CD1c-positive myeloid dendritic cell (primary cell): Measurements from ENCODE around the gene PSD4.

Experiments used
- DNase-seq: peaks from one replicate; pipeline ENCODE4 v3.0.0-alpha.2; 2016; ENCODE audit errors: extremely low spot score

PSD4 gene

DNA sequence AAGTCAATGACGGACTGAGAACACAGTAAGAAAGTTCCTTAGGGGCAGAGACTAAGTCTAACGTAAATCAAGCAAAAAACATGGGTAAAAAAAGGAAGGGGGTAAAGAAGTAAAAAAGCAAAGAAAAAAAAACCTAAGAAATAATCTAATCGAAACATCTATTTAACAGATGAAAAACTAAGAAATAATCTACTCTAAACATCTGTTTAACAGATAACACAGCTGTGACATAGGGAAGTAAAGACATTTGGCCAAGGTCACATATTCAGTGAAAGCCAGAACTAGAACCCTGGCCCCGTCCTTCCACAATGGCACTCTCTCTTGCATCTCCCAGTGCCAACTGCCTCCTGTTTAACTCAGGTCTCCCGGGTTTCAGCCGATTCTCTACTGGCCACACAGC, 48.1 kb downstream of the PSD4 start:
- no peak for DNase-seq

DNA sequence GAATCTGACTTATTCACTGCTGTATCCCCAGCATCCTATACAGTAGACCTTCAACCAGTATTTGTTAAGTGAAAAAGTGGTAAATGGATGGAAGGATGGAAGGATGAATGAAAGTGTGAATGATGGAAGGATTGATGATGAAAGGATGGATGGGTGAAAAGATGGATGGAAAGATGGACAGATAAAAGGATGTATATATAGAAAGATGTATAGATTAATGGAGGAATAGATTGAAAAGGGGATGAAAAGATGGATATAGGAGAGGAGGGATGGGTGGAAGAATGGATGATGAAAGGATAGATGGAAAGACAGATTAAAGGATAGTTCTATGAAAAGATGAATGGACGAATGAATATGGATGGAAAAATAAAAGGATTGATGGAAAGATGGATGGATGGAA, 50.0 kb downstream of the PSD4 start:
- DNase-seq, result no peak

- DNase-seq, result no peak
Observed at GRCh38 chr2:113224647-113225236, 51.0 kb downstream of the PSD4 start.

- DNase-seq, result peak; percentile 11
Observed at GRCh38 chr2:113225263-113226259, 51.8 kb downstream of the PSD4 start.

DNA sequence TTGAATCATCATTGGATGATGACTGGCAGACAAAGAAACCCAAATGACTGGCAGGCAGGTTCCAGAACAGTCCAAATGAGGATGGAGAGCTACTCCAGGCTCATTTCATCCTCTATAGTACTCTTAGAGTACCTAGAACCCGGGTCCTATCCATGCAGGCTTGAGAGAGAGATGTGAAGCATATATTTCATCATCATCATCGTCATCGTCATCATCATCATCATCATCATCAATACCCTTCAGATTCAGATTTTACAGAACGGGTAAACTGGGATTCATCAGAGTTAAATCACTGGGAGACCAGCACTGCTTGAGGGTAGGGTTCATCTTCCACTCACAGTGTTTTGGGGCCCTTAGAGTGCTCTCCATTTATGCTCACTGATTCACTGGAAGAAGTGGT, 52.7 kb downstream of the PSD4 start:
- DNase-seq, result no peak

GRCh38 chr2:113227290-113227689, 53.5 kb downstream of the PSD4 start:
- no peak for DNase-seq

GRCh38 chr2:113227698-113228097, 53.9 kb downstream of the PSD4 start:
- DNase-seq, result no peak

DNA sequence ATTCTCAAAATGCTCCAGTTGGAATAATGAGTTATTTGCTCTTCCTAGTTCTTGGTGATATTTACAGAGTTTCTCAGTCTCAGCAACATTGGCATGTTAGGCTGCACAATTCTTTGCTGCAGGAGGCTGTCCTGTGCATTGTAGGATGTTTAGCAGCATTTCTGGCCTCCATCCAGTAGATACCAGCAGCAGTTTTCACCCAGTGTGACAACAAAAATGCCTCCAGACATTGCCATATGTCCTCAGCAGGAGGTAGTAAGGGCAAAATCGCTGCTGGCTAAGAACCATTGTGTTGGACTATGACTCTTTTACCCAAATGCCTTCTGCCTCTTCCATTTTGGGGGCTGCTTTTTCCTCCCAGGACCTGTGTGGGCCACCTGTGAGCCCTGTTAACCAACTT, 54.6 kb downstream of the PSD4 start:
- no peak for DNase-seq

GRCh38 chr2:113228991-113229716, 55.4 kb downstream of the PSD4 start:
- DNase-seq, result no peak

DNA sequence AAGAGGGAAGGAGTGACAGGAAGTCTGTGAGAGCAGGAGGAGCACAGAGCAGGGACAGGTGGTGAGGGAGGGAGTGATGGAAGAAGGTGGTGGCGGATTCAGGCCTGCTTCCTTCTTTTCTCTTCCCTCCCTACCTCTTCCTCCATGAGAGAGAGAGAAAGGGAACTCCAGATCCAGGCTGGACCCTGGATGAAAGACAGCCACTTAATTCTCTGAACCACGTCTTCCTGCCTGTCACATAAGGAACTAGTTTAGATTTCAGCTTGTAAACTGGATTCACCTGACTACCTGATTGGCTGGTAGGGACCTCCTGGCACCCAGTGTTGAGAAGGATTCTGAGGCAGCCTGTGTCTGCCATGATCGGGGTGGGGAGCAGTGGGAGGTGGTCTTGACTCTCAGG, 56.0 kb downstream of the PSD4 start:
- DNase-seq, result peak; percentile 24

DNA sequence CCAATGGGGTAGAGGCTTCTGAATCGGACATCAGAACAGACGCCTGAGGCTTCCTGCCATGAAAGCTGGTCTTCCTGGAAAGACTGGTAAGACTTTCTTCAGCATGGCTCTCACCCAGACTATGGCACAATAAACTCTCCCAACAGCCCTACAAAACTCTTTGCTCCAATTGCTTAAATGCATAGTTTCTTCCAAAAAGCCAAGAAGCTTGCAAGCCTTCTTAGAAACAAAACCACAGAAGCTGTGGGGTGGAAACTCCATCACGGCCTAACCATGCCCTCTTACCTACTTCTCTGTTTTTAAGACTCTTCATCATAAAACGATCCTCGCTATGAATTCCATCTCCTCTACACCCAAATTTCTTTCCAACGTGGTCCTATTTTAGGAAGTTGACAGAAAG, 56.8 kb downstream of the PSD4 start:
- DNase-seq, result peak; percentile 55

DNA sequence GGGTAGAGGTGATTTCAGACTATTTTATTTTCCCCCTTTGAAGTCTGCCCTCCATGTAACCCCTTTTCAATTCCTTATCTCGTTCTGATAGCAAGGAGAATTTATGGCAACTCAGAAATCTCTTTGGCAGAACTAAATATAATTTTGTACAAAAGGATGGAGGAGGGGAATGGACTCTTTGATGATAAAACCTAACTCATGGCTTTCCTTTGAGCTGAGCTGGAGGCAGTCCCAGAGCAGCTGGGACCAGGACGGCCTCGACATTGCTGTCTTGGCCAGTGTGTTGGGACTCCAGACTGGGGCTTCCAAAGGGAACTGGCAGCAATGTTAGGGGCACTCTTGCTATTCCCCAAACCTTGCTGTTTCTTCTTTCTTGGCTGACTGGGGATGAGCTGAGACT, 57.3 kb downstream of the PSD4 start:
- DNase-seq, result no peak

GRCh38 chr2:113232123-113232522, 58.4 kb downstream of the PSD4 start:
- no peak for DNase-seq

GRCh38 chr2:113232740-113233139, 59.0 kb downstream of the PSD4 start:
- DNase-seq, result peak; percentile 24

DNA sequence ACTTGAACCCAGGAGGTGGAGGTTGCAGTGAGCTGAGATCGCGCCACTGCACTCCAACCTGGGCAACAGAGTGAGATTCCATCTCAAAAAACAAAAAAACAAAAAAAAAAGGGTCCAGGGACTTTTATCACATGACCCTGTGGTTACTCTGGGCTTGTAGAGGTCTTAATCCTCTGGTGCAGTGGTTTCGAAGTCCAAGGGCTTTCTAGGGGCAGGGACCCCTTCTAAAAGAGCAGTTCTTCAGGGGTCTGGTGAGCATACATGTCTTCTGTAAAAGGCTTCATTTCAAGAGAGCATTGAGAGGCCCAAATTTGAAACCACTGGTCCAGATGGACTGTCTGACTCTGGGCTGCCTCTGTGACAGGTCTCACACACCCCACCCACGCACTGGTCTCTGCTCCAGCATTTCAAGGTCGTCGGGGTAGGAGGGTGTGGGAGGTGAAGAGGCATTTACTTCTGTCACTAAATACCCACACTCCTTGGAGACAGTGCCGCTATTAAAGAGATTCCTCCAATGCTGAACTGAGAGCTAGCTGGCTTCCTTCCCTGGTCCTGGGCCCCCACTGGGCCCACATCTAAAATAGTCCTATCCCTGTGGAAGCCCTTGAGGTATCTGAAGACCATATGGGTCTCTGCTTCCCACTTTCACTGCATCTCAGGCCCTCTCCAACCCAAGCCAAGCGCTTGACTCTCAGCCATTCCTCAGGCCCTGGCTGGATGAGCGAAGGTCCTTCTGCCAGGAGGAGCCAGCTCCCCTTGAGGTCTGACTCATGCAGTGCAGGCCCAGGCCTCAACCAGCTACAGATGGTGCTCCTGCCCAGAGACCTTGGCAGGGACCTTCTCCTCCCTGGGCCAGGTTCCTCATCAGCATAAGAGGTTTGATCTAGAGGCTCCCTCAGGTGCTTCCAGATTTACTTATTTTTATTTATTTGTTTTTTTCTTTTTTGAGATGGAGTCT, 60.1 kb downstream of the PSD4 start:
- peak; percentile 49 for DNase-seq

- DNase-seq, result no peak
Observed at GRCh38 chr2:113234721-113235346, 61.1 kb downstream of the PSD4 start.

DNA sequence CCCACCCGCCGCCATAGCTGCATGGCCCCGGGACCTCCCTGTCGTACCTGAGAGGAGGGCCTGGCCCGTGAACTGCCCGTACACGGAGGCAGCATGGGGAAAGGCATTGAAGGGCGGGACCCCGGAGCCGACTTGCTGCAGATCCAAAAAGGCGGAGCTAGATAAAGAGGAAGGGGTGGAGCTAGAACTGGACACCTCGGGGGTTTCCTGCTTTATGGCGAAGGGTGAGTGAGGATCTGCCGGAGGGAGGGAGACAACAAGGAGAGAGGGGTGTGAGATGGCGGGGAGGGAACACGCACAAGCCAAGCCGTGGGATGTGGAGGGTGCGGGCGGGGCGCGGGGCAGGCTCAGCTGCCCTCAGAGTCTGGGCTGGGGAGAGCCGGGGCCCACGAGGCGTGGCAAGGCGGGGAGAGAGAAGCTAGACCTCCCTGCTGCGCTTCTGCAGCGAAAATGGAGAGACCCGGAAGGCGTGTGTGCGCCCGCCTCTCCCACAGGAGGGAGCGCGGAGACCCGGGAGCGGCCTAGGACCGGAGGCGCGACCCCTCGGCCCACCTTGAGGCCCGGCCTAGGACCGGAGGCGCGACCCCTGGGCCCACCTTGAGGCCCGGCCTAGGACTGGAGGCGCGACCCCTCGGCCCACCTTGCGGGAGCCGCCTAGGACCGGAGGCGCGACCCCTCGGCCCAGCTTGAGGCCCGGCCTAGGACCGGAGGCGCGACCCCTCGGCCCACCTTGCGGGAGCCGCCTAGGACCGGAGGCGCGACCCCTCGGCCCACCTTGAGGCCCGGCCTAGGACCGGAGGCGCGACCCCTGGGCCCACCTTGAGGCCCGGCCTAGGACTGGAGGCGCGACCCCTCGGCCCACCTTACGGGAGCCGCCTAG, 61.8 kb downstream of the PSD4 start:
- DNase-seq, result peak; percentile 81

- DNase-seq, result peak; percentile 13
Observed at GRCh38 chr2:113236367-113237159, 62.8 kb downstream of the PSD4 start.

DNA sequence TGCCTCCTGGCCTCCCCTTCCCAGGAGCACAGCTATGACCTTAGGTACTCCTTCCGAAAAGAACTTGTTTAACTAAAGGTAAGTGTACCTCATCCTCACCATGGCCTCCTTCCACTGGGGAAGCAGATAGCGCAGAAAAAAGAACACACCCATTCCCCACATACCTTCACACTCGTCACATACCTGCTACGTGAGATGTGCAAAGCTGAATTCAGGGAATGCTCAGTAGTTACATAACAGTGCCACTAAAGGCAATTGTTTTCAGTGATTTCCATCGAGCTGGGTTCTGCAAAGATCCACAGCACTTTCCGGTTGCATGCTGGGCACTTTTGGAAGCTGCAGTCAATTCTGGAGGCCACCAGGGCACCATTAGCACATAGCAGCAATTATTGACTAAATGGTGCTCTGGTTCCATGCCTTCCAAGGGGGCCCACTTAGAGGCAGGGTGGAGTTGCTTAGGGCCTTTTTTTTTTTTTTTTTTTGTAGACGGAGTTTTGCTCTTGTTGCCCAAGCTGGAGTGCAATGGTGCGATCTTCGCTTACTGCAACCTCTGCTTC, 63.9 kb downstream of the PSD4 start:
- DNase-seq, result no peak
